ENCODE data around the gene ASCL2.
A peak's percentile ranks its signal among the peaks of the same experiment; 100 is the strongest.

ASCL2 gene

GRCh38 chr11:2308713-2309112 lies 38.3 kb upstream of the ASCL2 start:
- DNase-seq, result no peak

- no peak for DNase-seq
These were observed 37.3 kb upstream of the ASCL2 start for GRCh38 chr11:2307501-2308331.

GRCh38 chr11:2306877-2307500 lies 36.6 kb upstream of the ASCL2 start:
- DNase-seq, result no peak

- no peak for DNase-seq
These were observed 36.0 kb upstream of the ASCL2 start for GRCh38 chr11:2306452-2306823.

- DNase-seq, result no peak
These were observed 35.5 kb upstream of the ASCL2 start for GRCh38 chr11:2305788-2306451.

GRCh38 chr11:2305140-2305778 lies 34.9 kb upstream of the ASCL2 start:
- DNase-seq, result peak; percentile 67

- DNase-seq, result no peak
These were observed 34.2 kb upstream of the ASCL2 start for GRCh38 chr11:2304506-2305139.

- DNase-seq, result no peak
These were observed 33.5 kb upstream of the ASCL2 start for GRCh38 chr11:2303627-2304505.

GRCh38 chr11:2302896-2303626 lies 32.7 kb upstream of the ASCL2 start:
- DNase-seq, result no peak

GRCh38 chr11:2302306-2302895 lies 32.0 kb upstream of the ASCL2 start:
- no peak for DNase-seq

GRCh38 chr11:2301631-2302305 lies 31.4 kb upstream of the ASCL2 start, which contains the start of the genes C11orf21 and TSPAN32:
C11orf21 (minus strand) TSS chr11:2301918; CDS start chr11:2301808, 110 bp downstream.
TSPAN32 (plus strand) TSS chr11:2302013; CDS start chr11:2302150, 137 bp downstream.
- DNase-seq, result peak; percentile 57

- no peak for DNase-seq
These were observed 30.7 kb upstream of the ASCL2 start for GRCh38 chr11:2300936-2301630.

GRCh38 chr11:2300290-2300935 lies 30.0 kb upstream of the ASCL2 start:
- no peak for DNase-seq

- DNase-seq, result no peak
These were observed 29.4 kb upstream of the ASCL2 start for GRCh38 chr11:2299773-2300172.

GRCh38 chr11:2298795-2299761 lies 28.7 kb upstream of the ASCL2 start:
- no peak for DNase-seq

- no peak for DNase-seq
These were observed 27.9 kb upstream of the ASCL2 start for GRCh38 chr11:2298131-2298794.

GRCh38 chr11:2297623-2298030 lies 27.2 kb upstream of the ASCL2 start:
- no peak for DNase-seq
